ENCODE data around the gene SWI5.

The SWI5 gene

DNA sequence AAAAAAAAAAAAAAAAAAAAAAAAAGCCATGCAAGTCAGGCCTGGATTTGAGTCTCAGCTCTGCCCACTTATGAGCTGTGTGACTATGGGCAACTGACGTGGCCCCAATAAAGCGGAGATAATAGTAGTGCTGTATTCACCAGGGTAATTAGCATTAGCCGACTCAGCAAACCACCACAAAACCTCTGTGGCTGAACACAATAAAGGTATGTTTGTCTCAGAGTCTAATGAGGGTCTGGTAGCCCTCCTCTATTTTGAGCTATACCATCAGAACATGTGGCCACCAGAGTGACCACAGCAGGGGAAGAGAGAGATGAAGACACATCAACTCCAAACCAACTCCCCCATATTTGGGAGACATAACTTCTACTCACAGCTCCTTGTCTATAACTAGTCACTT lies 15.9 kb downstream of the SWI5 start:
- TF ChIP-seq, protein P1, sequence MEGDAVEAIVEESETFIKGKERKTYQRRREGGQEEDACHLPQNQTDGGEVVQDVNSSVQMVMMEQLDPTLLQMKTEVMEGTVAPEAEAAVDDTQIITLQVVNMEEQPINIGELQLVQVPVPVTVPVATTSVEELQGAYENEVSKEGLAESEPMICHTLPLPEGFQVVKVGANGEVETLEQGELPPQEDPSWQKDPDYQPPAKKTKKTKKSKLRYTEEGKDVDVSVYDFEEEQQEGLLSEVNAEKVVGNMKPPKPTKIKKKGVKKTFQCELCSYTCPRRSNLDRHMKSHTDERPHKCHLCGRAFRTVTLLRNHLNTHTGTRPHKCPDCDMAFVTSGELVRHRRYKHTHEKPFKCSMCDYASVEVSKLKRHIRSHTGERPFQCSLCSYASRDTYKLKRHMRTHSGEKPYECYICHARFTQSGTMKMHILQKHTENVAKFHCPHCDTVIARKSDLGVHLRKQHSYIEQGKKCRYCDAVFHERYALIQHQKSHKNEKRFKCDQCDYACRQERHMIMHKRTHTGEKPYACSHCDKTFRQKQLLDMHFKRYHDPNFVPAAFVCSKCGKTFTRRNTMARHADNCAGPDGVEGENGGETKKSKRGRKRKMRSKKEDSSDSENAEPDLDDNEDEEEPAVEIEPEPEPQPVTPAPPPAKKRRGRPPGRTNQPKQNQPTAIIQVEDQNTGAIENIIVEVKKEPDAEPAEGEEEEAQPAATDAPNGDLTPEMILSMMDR (IDR thresholded peaks at IDR 0.05; ENCODE audit: unreplicated experiment in 3 of 3): no peak
- no peaks in the 10 kb centered on the region for H3K4me1 Mint-ChIP-seq
- H3K9me3 Mint-ChIP-seq: no peaks in the 10 kb centered on the region
- no peaks in the 10 kb centered on the region for H3K27me3 Mint-ChIP-seq (ENCODE audit: low read depth)
- H3K36me3 Mint-ChIP-seq (ENCODE audit: low read depth): peaks cover 17% of the 10 kb centered on the region
- H3K27ac Mint-ChIP-seq: no peak overlapping the region
- no peak overlapping the region for H3K4me3 Mint-ChIP-seq

DNA sequence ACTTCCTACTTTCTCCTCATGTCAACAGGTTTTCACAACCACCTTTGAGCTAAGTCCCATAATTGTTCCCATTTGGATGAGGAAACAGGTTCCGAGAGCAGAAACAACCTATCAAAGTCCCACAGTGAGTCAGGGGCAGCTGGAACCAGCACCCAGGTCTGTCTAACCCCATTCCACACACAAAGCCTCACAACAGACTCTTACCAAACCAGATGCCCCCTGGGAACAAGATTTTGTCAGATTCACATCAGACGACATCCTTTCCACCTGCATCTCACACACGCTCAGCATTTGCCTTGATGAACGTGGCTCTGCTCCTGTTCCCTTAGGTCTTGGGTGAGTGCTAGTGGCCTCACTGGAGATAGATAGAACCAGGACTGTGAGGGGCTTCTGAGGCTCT lies 17.0 kb downstream of the SWI5 start:
- H3K9me3 Mint-ChIP-seq: no peaks in the 10 kb centered on the region
- H3K27ac Mint-ChIP-seq: no peak overlapping the region
- no peaks in the 10 kb centered on the region for H3K27me3 Mint-ChIP-seq (ENCODE audit: low read depth)
- H3K36me3 Mint-ChIP-seq (ENCODE audit: low read depth): peaks cover 13% of the 10 kb centered on the region
- H3K4me3 Mint-ChIP-seq: no peak overlapping the region
- no peaks in the 10 kb centered on the region for H3K4me1 Mint-ChIP-seq
- TF ChIP-seq, protein P1 (IDR thresholded peaks at IDR 0.05; ENCODE audit: unreplicated experiment in 3 of 3): no peak

DNA sequence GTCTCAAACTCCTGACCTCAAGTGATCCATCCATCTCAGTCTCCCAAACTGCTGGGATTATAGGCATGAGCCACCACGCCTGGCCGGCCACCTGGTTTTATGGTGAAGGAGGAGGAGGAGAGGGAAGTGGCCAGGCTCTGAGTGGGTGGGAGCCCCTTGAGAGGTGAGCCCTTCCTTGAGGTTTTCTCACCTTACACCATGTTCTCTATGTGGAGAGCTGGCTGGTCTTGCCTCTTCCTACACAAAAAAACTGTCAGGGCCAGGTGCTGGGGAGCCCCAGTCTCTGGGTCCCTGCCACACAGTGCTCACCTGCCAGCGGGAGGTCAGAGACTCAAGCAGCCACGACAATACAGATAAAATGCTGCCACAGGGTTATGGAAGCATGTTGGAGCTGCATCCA lies 18.1 kb downstream of the SWI5 start:
- TF ChIP-seq, protein P1 (IDR thresholded peaks at IDR 0.05; ENCODE audit: unreplicated experiment in 3 of 3): no peak
- no peaks in the 10 kb centered on the region for H3K4me1 Mint-ChIP-seq
- H3K27ac Mint-ChIP-seq: no peak overlapping the region
- no peaks in the 10 kb centered on the region for H3K9me3 Mint-ChIP-seq
- peaks cover 4% of the 10 kb centered on the region for H3K36me3 Mint-ChIP-seq (ENCODE audit: low read depth)
- no peak overlapping the region for H3K4me3 Mint-ChIP-seq
- no peaks in the 10 kb centered on the region for H3K27me3 Mint-ChIP-seq (ENCODE audit: low read depth)

DNA sequence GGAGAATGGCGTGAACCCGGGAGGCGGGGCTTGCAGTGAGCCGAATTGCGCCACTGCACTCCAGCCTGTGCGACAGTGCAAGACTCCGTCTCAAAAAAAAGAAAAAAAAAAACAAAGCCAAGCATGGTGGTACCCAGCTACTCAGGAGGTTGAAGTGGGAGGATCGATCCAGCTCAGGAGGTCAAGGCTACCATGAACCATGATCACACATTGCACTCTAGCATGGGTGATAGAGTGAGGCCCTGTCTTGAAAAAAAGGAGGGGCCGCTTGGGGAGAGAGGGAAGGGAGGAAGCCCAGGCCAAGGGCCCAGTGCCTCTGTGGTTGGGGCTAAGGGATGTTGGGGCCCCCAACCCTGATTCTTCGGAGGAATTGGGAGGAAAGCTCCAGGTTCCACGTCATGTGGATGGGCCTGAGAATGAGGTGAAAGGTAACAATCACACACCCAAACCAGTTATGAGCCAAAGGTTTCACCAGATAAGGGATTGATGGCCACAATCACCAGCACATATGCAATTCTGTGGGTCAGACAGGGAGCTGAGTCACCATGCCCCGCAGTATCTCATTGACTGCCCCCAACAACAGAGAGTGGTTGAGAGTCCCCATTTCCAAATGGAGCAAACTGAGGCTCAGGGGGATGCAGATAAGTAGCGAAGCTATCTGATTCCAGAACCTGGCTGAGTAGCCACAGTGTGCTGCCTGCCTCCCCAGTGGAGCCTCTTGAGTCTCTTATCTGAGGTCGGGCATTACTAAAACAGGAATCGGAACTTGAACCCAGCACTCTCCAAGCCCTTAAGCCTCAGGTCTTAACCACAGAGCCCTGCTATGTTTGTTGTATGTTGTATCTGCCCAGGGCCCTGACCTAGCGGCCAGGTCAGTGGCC lies 20.5 kb downstream of the SWI5 start:
- Mint-ChIP-seq H3K27me3 (ENCODE audit: low read depth) (no peaks in the 10 kb centered on the region), H3K4me1 (no peaks in the 10 kb centered on the region), H3K36me3 (ENCODE audit: low read depth) (peaks cover 3% of the 10 kb centered on the region), H3K4me3 (no peak overlapping the region), H3K9me3 (no peaks in the 10 kb centered on the region), H3K27ac (no peak overlapping the region)
- TF ChIP-seq, protein P1 (IDR thresholded peaks at IDR 0.05; ENCODE audit: unreplicated experiment in 3 of 3): no peak

DNA sequence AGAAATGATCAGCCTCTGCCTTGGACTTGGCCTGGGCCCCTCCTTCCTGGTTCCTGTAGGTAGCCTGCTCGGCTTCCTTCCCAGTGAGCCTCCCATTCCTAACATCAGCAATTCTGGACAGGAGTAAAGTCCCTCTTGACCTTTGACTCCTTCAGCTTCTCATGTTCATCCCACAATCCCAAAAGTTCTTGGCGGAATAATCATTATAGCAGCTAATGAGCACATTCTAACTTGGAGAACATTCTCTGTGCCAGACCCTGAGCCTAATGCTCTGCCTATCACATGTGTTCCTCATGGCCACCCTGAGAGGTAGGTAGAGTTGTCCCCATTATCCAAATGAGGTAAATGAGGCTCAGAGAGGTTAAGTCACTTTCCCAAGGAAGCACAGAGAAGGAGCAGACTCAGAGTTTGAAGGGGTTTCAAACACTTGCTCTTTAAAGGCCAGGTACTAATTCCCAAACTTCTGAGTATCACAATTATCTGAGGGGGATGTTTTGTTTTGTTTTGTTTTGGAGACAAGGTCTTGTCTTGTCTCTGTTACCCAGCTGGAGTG lies 21.2 kb downstream of the SWI5 start:
- H3K4me3 Mint-ChIP-seq: no peak overlapping the region
- no peaks in the 10 kb centered on the region for H3K9me3 Mint-ChIP-seq
- H3K27me3 Mint-ChIP-seq (ENCODE audit: low read depth): no peaks in the 10 kb centered on the region
- no peaks in the 10 kb centered on the region for H3K4me1 Mint-ChIP-seq
- TF ChIP-seq, protein P1 (IDR thresholded peaks at IDR 0.05; ENCODE audit: unreplicated experiment in 3 of 3): no peak
- peaks cover 3% of the 10 kb centered on the region for H3K36me3 Mint-ChIP-seq (ENCODE audit: low read depth)
- H3K27ac Mint-ChIP-seq: no peak overlapping the region
